GM12878 (cell line): ENCODE measurements around the gene AHCYL2. TPM values are rescaled to one million over a fixed set of nuclear protein-coding genes. Genes with fewer than 3 reads are reported as not detected.

ENCODE experiments used
- ATAC-seq: fragments of 200-7000 bp; cut with Tn5 transposase; 3 replicates; pipeline ENCODE4 v1.9.1; 2020; ENCODE audit warnings: mild to moderate bottlenecking, moderate library complexity
- BruUV-seq: library from RNA; stranded (reverse); fragments of 400-500 nt; replicated peaks from 2 replicates; lab custom pipeline; 2021; lab: Mats Ljungman, UMichigan
- CTCF ChIA-PET: fragments of 300-600 bp; sonication (Branson Sonifier 250); formaldehyde crosslinking; extraction: SDS; loops from one replicate; lab custom pipeline; 2021; ENCODE audit warnings: inconsistent platforms; lab: Yijun Ruan, JAX
- POLR2A ChIA-PET: fragments of 350-600 bp; formaldehyde crosslinking; extraction: SDS; loops from one replicate; lab custom pipeline; 2021; ENCODE audit warnings: inconsistent platforms; lab: Charles Lee
- RAD21 ChIA-PET: fragments of 300-600 bp; sonication (Branson Sonifier 250); formaldehyde crosslinking; loops from one replicate; lab custom pipeline; 2023; ENCODE audit warnings: antibody characterized with exemption; ENCODE audit not compliant: unreplicated experiment; lab: Charles Lee
- SMC1A ChIA-PET: fragments of 300-600 bp; sonication (Branson Sonifier 250); formaldehyde crosslinking; loops from one replicate; lab custom pipeline; 2023; ENCODE audit not compliant: unreplicated experiment, uncharacterized antibody; lab: Charles Lee
- DNase-seq: peaks from one replicate; pipeline ENCODE4 v3.0.0-alpha.2; 2011; ENCODE audit warnings: low read depth, low spot score
- FAIRE-seq: peaks from 3 replicates; lab custom pipeline; 2011; peaks lifted over from hg19 to GRCh38; lab: Jason Lieb, UNC
- H2AFZ ChIP-seq: 2 replicates; pipeline ENCODE4 v1.6.0; 2011; ENCODE audit warnings: low read depth, low read length, control low read depth; ENCODE audit not compliant: control insufficient read depth
- H3K27ac ChIP-seq: 2 replicates; pipeline ENCODE4 v1.5.1; 2011; ENCODE audit warnings: control low read depth; ENCODE audit not compliant: control insufficient read depth, insufficient read depth
- H3K27me3 ChIP-seq, 2 experiments: replicated peaks in 1 of 2; 2 replicates each; pipeline versions ENCODE4 v1.6.0 to v1.6.1; 2011; ENCODE audit warnings: low read length in 1 of 2; ENCODE audit not compliant: control insufficient read depth in 2 of 2, insufficient read depth in 2 of 2
- H3K36me3 ChIP-seq, 2 experiments: 2 replicates each; pipeline ENCODE4 v1.5.1; 2011; ENCODE audit warnings: low read length in 1 of 2; ENCODE audit not compliant: control insufficient read depth in 2 of 2, insufficient read depth in 2 of 2
- H3K4me1 ChIP-seq: 2 replicates; pipeline ENCODE4 v1.6.1; 2011; ENCODE audit warnings: mild to moderate bottlenecking, low read length, moderate library complexity, mixed read lengths; ENCODE audit not compliant: control insufficient read depth, insufficient read depth
- H3K4me2 ChIP-seq: 2 replicates; pipeline ENCODE4 v1.6.0; 2011; ENCODE audit warnings: control low read depth; ENCODE audit not compliant: control insufficient read depth, insufficient read depth
- H3K4me3 ChIP-seq: fragments of 200-600 bp; sonication (generic); 2 replicates; pipeline ENCODE4 v1.5.1; 2016
- H3K79me2 ChIP-seq: 2 replicates; pipeline ENCODE4 v1.6.0; 2011; ENCODE audit warnings: low read length; ENCODE audit not compliant: control insufficient read depth, insufficient read depth
- H3K9ac ChIP-seq: 2 replicates; pipeline ENCODE4 v1.8.0; 2011; ENCODE audit warnings: low read length, control low read depth, mixed read lengths; ENCODE audit not compliant: control insufficient read depth, insufficient read depth
- H3K9me3 ChIP-seq: replicated peaks from 3 replicates; pipeline ENCODE4 v1.5.1; 2011; ENCODE audit warnings: mild to moderate bottlenecking, low read length; ENCODE audit not compliant: control insufficient read depth, insufficient read depth
- H4K20me1 ChIP-seq: 2 replicates; pipeline ENCODE4 v1.6.0; 2011; ENCODE audit not compliant: control insufficient read depth, insufficient read depth
- BCL3 ChIP-seq: IDR thresholded peaks from 2 replicates; pipeline ENCODE4 v1.6.1; 2011; ENCODE audit warnings: borderline replicate concordance, low read depth, mild to moderate bottlenecking, moderate library complexity, low read length; ENCODE audit not compliant: insufficient read depth, poor library complexity, severe bottlenecking
- BRCA1 ChIP-seq: IDR thresholded peaks from 2 replicates; pipeline ENCODE4 v1.6.1; 2011; ENCODE audit warnings: low read depth, low read length, improper control_type of control experiment
- CBFB ChIP-seq: IDR thresholded peaks from 2 replicates; pipeline ENCODE4 v1.6.1; 2016; ENCODE audit warnings: antibody characterized with exemption, low read depth
- DPF2 ChIP-seq: fragments of 450-650 bp; IDR thresholded peaks from 2 replicates; pipeline ENCODE4 v1.6.1; 2017; ENCODE audit warnings: mild to moderate bottlenecking
- EGR1 ChIP-seq, 2 experiments: IDR thresholded peaks; 1 replicate in 1 of 2; 2 replicates in 1 of 2; pipeline ENCODE4 v1.6.1; 2011 to 2012; ENCODE audit warnings: low read depth in 2 of 2, low read length in 2 of 2, borderline replicate concordance in 1 of 2, mild to moderate bottlenecking in 1 of 2, moderate library complexity in 1 of 2
- EP300 ChIP-seq, 2 experiments: fragments of 150-350 bp in 1 of 2; IDR thresholded peaks; 2 replicates each; pipeline ENCODE4 v1.6.1; 2011 to 2012; ENCODE audit warnings: low read depth in 2 of 2, low read length in 2 of 2, borderline replicate concordance in 1 of 2, improper control_type of control experiment in 1 of 2, inconsistent platforms in 1 of 2; ENCODE audit not compliant: control insufficient read depth in 1 of 2
- FOS ChIP-seq: IDR thresholded peaks from 3 replicates; pipeline ENCODE4 v1.6.1; 2011; ENCODE audit warnings: borderline replicate concordance; ENCODE audit not compliant: insufficient read length; ENCODE audit errors: extremely low read depth
- HCFC1 ChIP-seq: fragments of 150-350 bp; IDR thresholded peaks from 2 replicates; pipeline ENCODE4 v1.6.1; 2014; ENCODE audit warnings: low read length
- IKZF1 ChIP-seq: fragments of 450-650 bp; conservative IDR thresholded peaks from 2 replicates; pipeline ENCODE4 v1.6.1; 2017; ENCODE audit warnings: antibody characterized with exemption, mild to moderate bottlenecking
- NR2F1 ChIP-seq: fragments of 450-650 bp; conservative IDR thresholded peaks from 2 replicates; pipeline ENCODE4 v1.6.1; 2017; ENCODE audit warnings: mild to moderate bottlenecking
- POU2F2 ChIP-seq: IDR thresholded peaks from 3 replicates; pipeline ENCODE4 v1.6.1; 2011; ENCODE audit warnings: low read depth, mild to moderate bottlenecking, low read length, borderline replicate concordance
- PRDM15 ChIP-seq: fragments of 450-650 bp; formaldehyde crosslinking; IDR thresholded peaks from 2 replicates; pipeline ENCODE4 v1.4.0; 2020; ENCODE audit warnings: mild to moderate bottlenecking, moderate library complexity
- WGBS: methylation state at CpG from one replicate; pipeline ENCODE4 v1.1.6; 2016; ENCODE audit warnings: low lambda C conversion rate; ENCODE audit not compliant: insufficient replicate concordance, insufficient coverage; ENCODE audit errors: missing lambda C conversion rate; 5-methylcytosine and 5-hydroxymethylcytosine counted together
- in situ Hi-C: fragments of 300-500 bp; cut with MboI; formaldehyde crosslinking; loops from 9 replicates; pipeline ENCODE4 v1.14.3; 2018; ENCODE audit warnings: mixed read lengths
- intact Hi-C: fragments of 100-400 bp; cut with micrococcal nuclease; formaldehyde crosslinking; loops from one replicate; pipeline ENCODE4 v1.14.2; 2022; ENCODE audit not compliant: unreplicated experiment
- polyA plus RNA-seq, 11 experiments: library from polyadenylated mRNA; depleted of rRNA in 4 of 11; unstranded in 6 of 11; stranded (reverse) in 5 of 11; fragments of >200 nt; fragmentation: Nextera tagmentation in 4 of 11; fragmentation: Illumina TruSeq in 1 of 11; extraction: Ambion mirVana in 4 of 11; extraction: Trizol in 1 of 11; gene quantifications; 1 replicate in 1 of 11; 2 replicates in 10 of 11; pipeline versions ENCODE4 v1.2.1 to v1.2.3, GENCODE V29; 2011 to 2016; ENCODE audit warnings: inconsistent platforms in 2 of 11, missing spikeins in 2 of 11, low read depth in 1 of 11
- total RNA-seq, 4 experiments: library from RNA; depleted of rRNA in 3 of 4; stranded (reverse); fragments of >200 nt in 3 of 4; fragmentation: Illumina TruSeq in 1 of 4; extraction: Trizol in 1 of 4; gene quantifications; 2 replicates each; pipeline versions ENCODE4 v1.2.1 to v1.2.3, GENCODE V29; 2013 to 2021

Gene AHCYL2
- total and polyA plus RNA-seq, 10 of the 15 experiments (the other 5 are each of a cell fraction or from before 2014, with no cell fraction given) = 1.7 to 29.1 (median 5.4) TPM

GRCh38 chr7:129238546-129238945 lies 13.7 kb downstream of the AHCYL2 start:
- peak; percentile 49 for FAIRE-seq
- CTCF ChIA-PET = interaction anchor here (0.9 to 1.5 kb wide), 7 partner anchors 8 to 233 kb away, joined by 3 to 11 read pairs (median 4); no protein-coding TSS in a partner anchor

More at GRCh38 chr7:129238546-129238945, 13.7 kb downstream of the AHCYL2 start:
- no peak for DNase-seq
- POLR2A ChIA-PET = interaction anchor here (0.6 kb wide), 1 partner anchor 634 kb away, joined by 3 read pairs; no protein-coding TSS in a partner anchor
- no peak overlapping the region for H3K9ac ChIP-seq
- no peak overlapping the region for H2AFZ ChIP-seq
- H3K36me3 ChIP-seq = no peaks in the 10 kb centered on the region
- RAD21 ChIA-PET = interaction anchor here (1.2 kb wide), 1 partner anchor 15 kb away, joined by 3 read pairs; no protein-coding TSS in a partner anchor
- peaks cover 13% of the 10 kb centered on the region for H3K4me1 ChIP-seq
- intact Hi-C loops = no loop called here
- ATAC-seq = peak; percentile 77
- no peaks in the 10 kb centered on the region for H3K79me2 ChIP-seq
- peak overlapping the region; percentile 42 for H3K4me3 ChIP-seq
- H3K27me3 ChIP-seq = no peaks in the 10 kb centered on the region
- TF ChIP-seq IKZF1 (no peak), NR2F1 (no peak), BRCA1 (no peak), PRDM15 (no peak), EP300 (IDR thresholded peaks at IDR 0.05; ENCODE audit: borderline replicate concordance in 1 of 2, control insufficient read depth in 1 of 2, low read depth in 2 of 2, low read length in 2 of 2) (no peak), BCL3 (no peak), CBFB (no peak), FOS (no peak), DPF2 (no peak), POU2F2 (no peak), HCFC1 (no peak), EGR1 (IDR thresholded peaks at IDR 0.05; ENCODE audit: borderline replicate concordance in 1 of 2, low read depth in 2 of 2, low read length in 2 of 2) (no peak)
- SMC1A ChIA-PET = interaction anchor here (0.7 to 4.6 kb wide), 5 partner anchors 12 to 116 kb away, joined by 3 to 17 read pairs (median 3); partner anchors contain the start of gene AHCYL2
- H3K9me3 ChIP-seq = no peaks in the 10 kb centered on the region
- in situ Hi-C loops = no loop called here
- no TSS peak for BruUV-seq
- no peaks in the 10 kb centered on the region for H4K20me1 ChIP-seq
- no peak overlapping the region for H3K27ac ChIP-seq
- peak overlapping the region; percentile 79 for H3K4me2 ChIP-seq
- WGBS = 49% methylated on average over 8 of the region's 8 CpGs
